Measurements from ENCODE around the gene EPC2.
"Not testable (repeated sequence)": the region's sequence is repeated elsewhere in the genome, so short reads cannot be mapped to it uniquely, and the experiment has no call there.

GRCh38 chr2:148688011-148688410 is 43.5 kb downstream of the EPC2 start:
- TF ChIP-seq EZH2 (IDR thresholded peaks at IDR 0.05; ENCODE audit: insufficient read depth, poor library complexity, severe bottlenecking); EZH2phosphoT487 (IDR thresholded peaks at IDR 0.05; ENCODE audit: insufficient read depth, low read depth): not testable (repeated sequence)

Measured in GM23248 (cell line).